Natural killer cell (primary cell): ENCODE results near the gene OSBPL1A. TPM values are rescaled to one million over a fixed set of nuclear protein-coding genes. Genes with fewer than 3 reads are reported as not detected.
A peak's percentile ranks its signal among the peaks of the same experiment; 100 is the strongest.

Experiments used
- ATAC-seq, 3 donors: fragments of 150-1000 bp in 2 of 3; fragments of 200-7000 bp in 1 of 3; cut with Tn5 transposase; 1 replicate in 1 of 3; 2 replicates in 2 of 3; pipeline ENCODE4 v1.10.0; 2021; ENCODE audit warnings: mild to moderate bottlenecking in 2 of 3, moderate library complexity in 2 of 3
- DNase-seq, 2 donors: peaks; one replicate each; pipeline versions ENCODE4 v3.0.0 to v3.0.0-alpha.2; 2013 to 2021; ENCODE audit warnings: mixed read lengths in 1 of 2
- H3K27ac ChIP-seq: one replicate; pipeline ENCODE4 v1.5.1; 2013; ENCODE audit warnings: mild to moderate bottlenecking, low read length
- H3K27me3 ChIP-seq: one replicate; pipeline ENCODE4 v1.6.1; 2013; ENCODE audit warnings: low read length; ENCODE audit not compliant: control insufficient read depth, insufficient read depth
- H3K36me3 ChIP-seq: one replicate; pipeline ENCODE4 v1.6.1; 2013; ENCODE audit warnings: low read length; ENCODE audit not compliant: control insufficient read depth, insufficient read depth
- H3K4me1 ChIP-seq: one replicate; pipeline ENCODE4 v1.6.1; 2013; ENCODE audit warnings: low read length; ENCODE audit not compliant: control insufficient read depth, insufficient read depth
- H3K4me3 ChIP-seq: one replicate; pipeline ENCODE4 v1.5.1; 2013; ENCODE audit warnings: low read length
- H3K9me3 ChIP-seq: one replicate; pipeline ENCODE4 v1.6.1; 2013; ENCODE audit warnings: low read length; ENCODE audit not compliant: control insufficient read depth, insufficient read depth
- H3K27ac Mint-ChIP-seq, 2 donors: one replicate each; pipeline ENCODE4 v1.8.0; 2022; ENCODE audit warnings: mild to moderate bottlenecking in 2 of 2, mixed read lengths in 2 of 2, moderate library complexity in 1 of 2
- H3K27me3 Mint-ChIP-seq, 2 donors: one replicate each; pipeline ENCODE4 v1.8.0; 2022; ENCODE audit warnings: low read depth in 2 of 2, mixed read lengths in 2 of 2
- H3K36me3 Mint-ChIP-seq: one replicate; pipeline ENCODE4 v1.8.0; 2022; ENCODE audit warnings: mixed read lengths
- H3K4me1 Mint-ChIP-seq, 2 donors: one replicate each; pipeline ENCODE4 v1.8.0; 2022; ENCODE audit warnings: mixed read lengths in 2 of 2
- H3K4me3 Mint-ChIP-seq: one replicate; pipeline ENCODE4 v1.8.0; 2022; ENCODE audit warnings: mild to moderate bottlenecking, moderate library complexity, mixed read lengths
- H3K9me3 Mint-ChIP-seq, 2 donors: one replicate each; pipeline ENCODE4 v1.8.0; 2022; ENCODE audit warnings: mixed read lengths in 2 of 2
- WGBS: methylation state at CpG from one replicate; pipeline ENCODE4 v1.1.7; 2013; ENCODE audit warnings: missing lambda C conversion rate; ENCODE audit not compliant: insufficient coverage; 5-methylcytosine and 5-hydroxymethylcytosine counted together
- intact Hi-C: fragments of 100-400 bp; cut with micrococcal nuclease; formaldehyde crosslinking; loops from one replicate; pipeline ENCODE4 v1.14.2; 2022
- total RNA-seq, 4 donors: library from RNA; stranded (reverse); fragments of 120-200 nt in 1 of 4; gene quantifications; one replicate each; pipeline versions ENCODE4 v1.2.3 to v1.2.4, GENCODE V29; 2013 to 2022
- TF ChIP-seq, protein P1 (sequence below): fragments of 200-600 bp; IDR thresholded peaks from one replicate; pipeline ENCODE4 v1.8.0; 2022; ENCODE audit warnings: antibody characterized with exemption

The OSBPL1A gene
- total RNA-seq, 3 donors from 2014 or later (not counting 1 experiment from before 2014, with no cell fraction given) = 1.2 to 32.5 (median 1.5) TPM

DNA sequence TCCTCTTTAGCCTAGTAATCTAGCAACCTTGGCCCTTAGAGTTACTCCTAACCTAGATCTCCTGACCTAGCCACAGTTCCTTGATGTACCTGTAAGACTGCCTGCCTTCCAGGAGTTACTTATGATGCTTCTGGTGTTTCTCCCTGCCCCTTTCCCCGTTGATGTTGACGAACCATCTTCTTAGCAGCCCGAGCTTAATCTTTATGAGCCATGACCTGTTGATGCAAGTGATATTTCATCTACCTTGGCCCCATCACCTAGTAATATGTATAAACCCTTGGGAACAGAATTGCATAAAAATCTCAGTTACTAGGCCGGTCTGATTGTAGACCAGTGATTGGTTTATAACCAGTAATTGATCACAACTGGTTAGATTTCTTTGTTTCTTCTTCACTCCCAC is 31.6 kb upstream of the OSBPL1A start:
- TF ChIP-seq, protein P1, sequence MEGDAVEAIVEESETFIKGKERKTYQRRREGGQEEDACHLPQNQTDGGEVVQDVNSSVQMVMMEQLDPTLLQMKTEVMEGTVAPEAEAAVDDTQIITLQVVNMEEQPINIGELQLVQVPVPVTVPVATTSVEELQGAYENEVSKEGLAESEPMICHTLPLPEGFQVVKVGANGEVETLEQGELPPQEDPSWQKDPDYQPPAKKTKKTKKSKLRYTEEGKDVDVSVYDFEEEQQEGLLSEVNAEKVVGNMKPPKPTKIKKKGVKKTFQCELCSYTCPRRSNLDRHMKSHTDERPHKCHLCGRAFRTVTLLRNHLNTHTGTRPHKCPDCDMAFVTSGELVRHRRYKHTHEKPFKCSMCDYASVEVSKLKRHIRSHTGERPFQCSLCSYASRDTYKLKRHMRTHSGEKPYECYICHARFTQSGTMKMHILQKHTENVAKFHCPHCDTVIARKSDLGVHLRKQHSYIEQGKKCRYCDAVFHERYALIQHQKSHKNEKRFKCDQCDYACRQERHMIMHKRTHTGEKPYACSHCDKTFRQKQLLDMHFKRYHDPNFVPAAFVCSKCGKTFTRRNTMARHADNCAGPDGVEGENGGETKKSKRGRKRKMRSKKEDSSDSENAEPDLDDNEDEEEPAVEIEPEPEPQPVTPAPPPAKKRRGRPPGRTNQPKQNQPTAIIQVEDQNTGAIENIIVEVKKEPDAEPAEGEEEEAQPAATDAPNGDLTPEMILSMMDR = no peak
- WGBS = 98% methylated on average over 4 of the region's 4 CpGs
- Histone ChIP-seq H3K27ac (no peak overlapping the region), H3K4me1 (peaks cover 14% of the 10 kb centered on the region), H3K36me3 (peaks cover 2% of the 10 kb centered on the region), H3K27me3 (peaks cover 4% of the 10 kb centered on the region), H3K4me3 (no peak overlapping the region), H3K9me3 (no peaks in the 10 kb centered on the region)
- Mint-ChIP-seq H3K27me3 (peaks cover 4 to 7% of the 10 kb centered on the region in 2 donors), H3K4me1 (peaks cover 7 to 10% of the 10 kb centered on the region in 2 donors), H3K9me3 (no peaks in the 10 kb centered on the region), H3K36me3 (peaks cover 8% of the 10 kb centered on the region), H3K4me3 (no peak overlapping the region), H3K27ac (no peak overlapping the region)
- ATAC-seq = no peak
- DNase-seq = no peak
- intact Hi-C loops = no loop called here

DNA sequence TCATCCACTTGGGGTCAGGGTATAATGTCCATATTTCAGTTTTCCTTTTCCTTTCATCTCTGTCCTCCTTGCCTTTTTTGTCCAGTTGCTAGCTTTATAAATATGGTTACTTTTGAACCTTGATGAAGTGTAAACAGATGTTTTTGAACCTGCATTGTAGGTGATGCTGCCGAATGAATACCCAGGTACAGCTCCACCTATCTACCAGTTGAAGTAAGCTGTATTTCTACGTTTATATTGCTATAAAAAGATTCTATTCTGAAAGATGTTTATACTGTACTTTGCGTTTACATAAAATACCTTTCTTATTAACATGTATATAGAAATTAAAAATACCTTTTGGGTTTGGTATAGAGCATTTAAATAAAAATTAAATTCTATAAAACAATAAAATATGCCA is 31.1 kb upstream of the OSBPL1A start:
- intact Hi-C loops = no loop called here
- Histone ChIP-seq H3K9me3 (no peaks in the 10 kb centered on the region), H3K4me3 (no peak overlapping the region), H3K27ac (no peak overlapping the region), H3K36me3 (peaks cover 2% of the 10 kb centered on the region), H3K4me1 (peaks cover 14% of the 10 kb centered on the region), H3K27me3 (peaks cover 9% of the 10 kb centered on the region)
- ATAC-seq (no peak), DNase-seq (no peak)
- Mint-ChIP-seq H3K9me3 (no peaks in the 10 kb centered on the region), H3K27ac (no peak overlapping the region), H3K4me1 (peaks cover 7 to 10% of the 10 kb centered on the region in 2 donors), H3K36me3 (peaks cover 8% of the 10 kb centered on the region), H3K4me3 (no peak overlapping the region), H3K27me3 (peaks cover 6 to 12% of the 10 kb centered on the region in 2 donors)
- TF ChIP-seq, protein P1 = no peak
- WGBS = 60% methylated on average over 1 of the region's 3 CpGs

DNA sequence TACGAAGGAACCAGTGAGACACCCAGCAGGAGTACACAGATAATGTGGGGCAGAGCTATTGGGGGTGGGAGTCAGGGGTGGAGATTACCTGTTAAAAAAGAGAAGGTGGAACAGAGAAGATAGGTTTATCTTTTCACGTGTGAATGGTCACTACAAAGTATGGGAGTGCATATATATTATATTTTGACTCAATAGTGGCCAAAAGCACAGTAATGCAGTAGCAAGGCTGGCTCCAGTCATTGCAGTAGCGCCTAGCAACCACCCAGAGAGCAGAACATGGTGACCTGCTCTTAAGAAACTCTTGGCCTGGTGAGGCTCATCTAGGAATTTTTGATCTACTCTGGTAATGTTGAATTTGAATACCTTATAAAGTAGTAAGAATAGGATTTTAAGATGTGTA is 29.9 kb upstream of the OSBPL1A start:
- Histone ChIP-seq H3K4me1 (peaks cover 14% of the 10 kb centered on the region), H3K36me3 (peaks cover 2% of the 10 kb centered on the region), H3K27ac (no peak overlapping the region), H3K9me3 (no peaks in the 10 kb centered on the region), H3K4me3 (no peak overlapping the region), H3K27me3 (peaks cover 11% of the 10 kb centered on the region)
- Mint-ChIP-seq H3K27ac (peak overlapping the region; percentile 72 to 82), H3K9me3 (peaks cover 0 to 2% of the 10 kb centered on the region in 2 donors), H3K4me1 (peaks cover 7 to 10% of the 10 kb centered on the region in 2 donors), H3K27me3 (peaks cover 18 to 24% of the 10 kb centered on the region in 2 donors), H3K4me3 (peak overlapping the region; percentile 94), H3K36me3 (peaks cover 8% of the 10 kb centered on the region)
- TF ChIP-seq, protein P1 = no peak
- intact Hi-C loops = no loop called here
- ATAC-seq (no peak), DNase-seq (peak in 1 of 2 donors; percentile 3)
- WGBS = 88% methylated on average over 2 of the region's 3 CpGs
